ENCODE measurements around the gene CHD2.

CHD2 gene

GRCh38 chr15:92959219-92959618 lies 59.1 kb downstream of the CHD2 start:
- DNase-seq (ENCODE audit: low read depth, low spot score), result no peak

DNA sequence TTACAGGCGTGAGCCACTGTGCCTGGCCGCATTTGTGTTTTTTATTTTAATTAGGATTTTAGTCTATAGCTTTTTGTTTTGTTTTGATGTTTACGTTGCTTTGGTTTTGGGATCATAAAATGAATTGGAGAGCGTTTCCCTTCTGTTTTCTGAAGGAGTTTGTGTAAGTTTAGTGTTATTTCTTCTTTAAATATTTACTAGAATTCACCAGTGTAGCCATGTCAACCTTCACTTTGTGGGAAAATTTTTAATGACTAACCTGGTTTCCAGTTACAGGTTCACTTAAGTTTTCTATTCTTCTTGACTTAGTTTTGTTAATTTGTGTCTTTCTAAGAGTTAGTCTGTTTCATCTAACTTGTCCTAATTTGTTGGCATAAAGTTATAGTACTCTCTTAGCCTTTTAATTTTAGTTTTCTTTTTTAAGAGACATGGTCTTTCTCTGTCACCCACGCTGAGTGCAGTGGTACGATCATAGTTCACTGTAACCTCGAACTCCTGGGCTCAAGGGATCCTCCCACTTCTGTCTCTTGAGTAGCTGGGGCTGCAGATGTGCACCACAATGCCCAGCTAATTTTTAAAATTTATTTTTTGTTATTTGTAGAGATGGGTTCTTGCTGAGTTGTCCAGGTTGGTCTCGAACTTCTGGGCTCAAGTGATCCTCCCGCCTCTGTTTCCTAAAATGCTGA lies 61.0 kb downstream of the CHD2 start:
- DNase-seq (ENCODE audit: low read depth, low spot score), result no peak

- DNase-seq (ENCODE audit: low read depth, low spot score), result no peak
Measured at GRCh38 chr15:92962914-92963313, 62.8 kb downstream of the CHD2 start.

GRCh38 chr15:92963794-92964193 lies 63.7 kb downstream of the CHD2 start:
- DNase-seq (ENCODE audit: low read depth, low spot score), result no peak

GRCh38 chr15:92968926-92969651 lies 69.0 kb downstream of the CHD2 start:
- no peak for DNase-seq (ENCODE audit: low read depth, low spot score)

DNA sequence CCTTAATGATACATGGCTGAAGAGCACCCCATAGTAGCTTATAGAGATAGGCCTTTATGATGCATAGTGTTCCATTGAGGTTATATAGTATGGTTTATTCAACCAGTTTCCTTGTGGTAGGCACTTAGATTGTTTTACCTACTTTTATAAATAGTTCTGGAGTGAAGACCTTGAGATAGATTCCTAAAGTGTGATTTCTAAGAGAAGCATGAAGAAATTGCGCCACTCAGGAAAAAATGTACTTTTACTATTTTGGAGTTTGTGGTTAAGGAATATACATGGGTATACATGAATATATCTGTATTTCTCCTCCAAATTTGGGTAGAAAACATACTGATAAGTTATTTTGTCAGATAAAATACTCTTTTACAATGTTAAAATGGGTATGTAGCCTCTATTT lies 70.5 kb downstream of the CHD2 start:
- DNase-seq (ENCODE audit: low read depth, low spot score), result no peak

DNA sequence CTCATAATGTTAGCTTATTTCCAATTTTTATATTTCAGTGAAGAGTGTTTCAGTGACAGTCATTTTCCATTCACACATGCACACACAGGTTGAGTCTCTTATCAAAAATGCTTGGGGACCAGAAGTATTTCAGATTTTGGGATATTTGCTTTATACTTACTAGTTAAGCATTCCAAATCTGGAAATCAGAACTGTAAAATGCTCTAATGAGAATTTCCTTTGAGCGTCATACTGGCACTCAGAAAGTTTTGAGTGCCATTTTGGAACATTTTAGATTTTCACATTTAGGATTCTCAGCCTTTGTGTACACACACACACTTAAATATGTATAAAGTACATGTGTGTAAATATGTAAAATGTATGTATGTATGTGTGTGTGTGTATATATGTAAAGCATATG lies 71.0 kb downstream of the CHD2 start:
- DNase-seq (ENCODE audit: low read depth, low spot score), result no peak

DNA sequence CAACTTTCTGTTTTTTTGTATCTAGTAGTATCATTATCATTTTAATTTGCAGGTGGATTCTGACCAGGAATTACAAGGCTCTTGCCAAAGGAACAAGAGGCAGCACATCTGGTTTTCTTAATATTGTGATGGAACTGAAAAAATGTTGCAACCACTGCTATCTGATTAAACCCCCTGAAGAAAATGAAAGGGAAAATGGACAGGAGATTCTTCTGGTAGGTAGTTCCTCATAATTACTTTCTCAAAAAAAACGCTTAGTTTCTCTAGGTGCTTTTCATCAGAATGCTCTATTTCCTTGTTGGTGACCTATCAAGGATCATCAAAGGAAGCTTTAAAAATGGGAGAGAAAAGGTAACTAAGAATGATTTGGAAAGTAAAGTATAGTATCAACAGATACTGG lies 71.6 kb downstream of the CHD2 start:
- DNase-seq (ENCODE audit: low read depth, low spot score), result no peak

DNA sequence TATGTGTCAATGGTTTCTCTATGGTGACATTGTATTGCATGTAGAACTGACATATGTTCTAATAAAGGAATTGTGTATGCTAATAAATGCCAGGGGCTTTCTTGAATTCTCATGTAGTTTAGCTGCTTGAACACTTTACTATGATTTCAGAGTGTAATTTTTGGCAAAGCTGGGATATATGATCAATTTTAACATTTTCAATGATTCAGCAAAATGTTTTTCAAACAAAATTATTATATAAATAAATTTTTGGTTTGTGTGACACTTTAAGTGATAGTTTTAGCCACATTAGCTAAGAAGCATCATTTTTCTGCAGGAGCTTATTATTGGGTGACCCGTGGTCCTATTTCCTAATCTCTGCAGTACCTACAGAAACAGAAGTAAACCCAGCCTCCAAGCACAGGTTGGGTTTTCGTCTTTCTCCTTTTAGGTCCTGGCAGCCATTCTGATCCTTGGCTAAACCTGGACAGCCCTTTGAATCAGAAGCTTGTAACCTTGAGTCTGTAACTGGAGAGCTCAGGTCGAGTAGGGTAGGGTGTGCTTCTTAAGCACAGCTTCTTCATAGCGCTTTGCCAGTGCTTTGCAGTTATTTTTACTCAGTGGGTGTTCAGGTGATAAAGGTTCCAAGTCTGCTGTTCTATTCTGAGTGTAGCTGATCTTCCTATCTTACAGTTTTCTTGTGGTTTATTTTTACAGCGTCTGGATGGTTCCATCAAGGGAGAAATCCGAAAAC lies 74.2 kb downstream of the CHD2 start:
- no peak for DNase-seq (ENCODE audit: low read depth, low spot score)

GRCh38 chr15:92979011-92979701 lies 79.0 kb downstream of the CHD2 start:
- no peak for DNase-seq (ENCODE audit: low read depth, low spot score)

DNA sequence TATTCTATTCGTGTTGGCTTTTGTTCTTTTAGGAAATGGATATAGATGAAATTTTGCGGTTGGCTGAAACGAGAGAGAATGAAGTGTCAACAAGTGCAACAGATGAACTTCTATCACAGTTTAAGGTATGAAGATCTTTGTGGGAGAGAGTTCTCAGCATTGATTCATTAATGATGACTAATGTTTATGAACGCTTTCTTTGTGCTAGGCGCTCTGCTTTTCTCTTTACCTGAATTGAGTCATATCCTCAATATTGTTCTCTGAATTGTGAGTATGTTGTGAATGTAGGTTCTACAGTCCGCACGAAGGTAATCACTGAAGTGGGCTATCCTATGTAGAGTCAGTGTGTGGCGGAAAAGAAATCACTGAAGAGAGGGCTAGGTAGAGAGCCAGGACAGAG lies 81.2 kb downstream of the CHD2 start:
- DNase-seq (ENCODE audit: low read depth, low spot score), result no peak

DNA sequence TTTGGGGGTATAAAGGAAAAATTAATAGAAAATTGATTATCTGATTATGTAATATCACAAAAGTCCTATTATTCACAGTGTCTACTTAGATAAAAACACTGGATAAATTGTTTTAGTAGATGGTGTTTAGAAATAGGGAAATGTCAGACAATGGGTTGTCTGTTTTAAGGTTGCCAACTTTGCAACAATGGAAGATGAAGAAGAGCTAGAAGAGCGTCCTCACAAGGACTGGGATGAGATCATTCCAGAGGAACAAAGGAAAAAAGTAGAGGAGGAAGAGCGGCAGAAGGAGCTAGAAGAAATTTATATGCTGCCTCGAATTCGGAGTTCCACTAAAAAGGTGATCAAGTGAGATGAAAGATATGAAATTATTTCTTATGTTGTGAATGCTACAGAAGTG lies 84.0 kb downstream of the CHD2 start:
- DNase-seq (ENCODE audit: low read depth, low spot score), result no peak

DNA sequence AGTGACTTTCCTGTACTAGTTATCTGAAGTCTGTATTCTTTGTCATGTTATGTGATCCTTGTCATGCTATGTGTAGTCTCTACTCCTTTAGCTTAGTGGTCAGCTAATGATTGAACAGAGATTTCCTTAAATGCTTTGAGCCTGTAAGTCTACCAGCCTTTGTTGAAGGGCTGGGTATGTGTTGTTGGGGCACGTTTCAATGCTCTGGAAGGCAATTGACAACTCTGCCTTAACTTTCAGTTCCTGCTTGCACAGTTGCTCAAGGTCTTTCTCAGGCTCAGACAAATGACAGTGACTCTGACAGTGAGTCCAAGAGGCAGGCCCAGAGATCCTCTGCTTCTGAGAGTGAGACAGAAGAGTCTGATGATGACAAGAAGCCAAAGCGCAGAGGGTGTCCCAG lies 89.3 kb downstream of the CHD2 start:
- DNase-seq (ENCODE audit: low read depth, low spot score), result no peak

GRCh38 chr15:92990031-92990430 lies 89.9 kb downstream of the CHD2 start:
- no peak for DNase-seq (ENCODE audit: low read depth, low spot score)

DNA sequence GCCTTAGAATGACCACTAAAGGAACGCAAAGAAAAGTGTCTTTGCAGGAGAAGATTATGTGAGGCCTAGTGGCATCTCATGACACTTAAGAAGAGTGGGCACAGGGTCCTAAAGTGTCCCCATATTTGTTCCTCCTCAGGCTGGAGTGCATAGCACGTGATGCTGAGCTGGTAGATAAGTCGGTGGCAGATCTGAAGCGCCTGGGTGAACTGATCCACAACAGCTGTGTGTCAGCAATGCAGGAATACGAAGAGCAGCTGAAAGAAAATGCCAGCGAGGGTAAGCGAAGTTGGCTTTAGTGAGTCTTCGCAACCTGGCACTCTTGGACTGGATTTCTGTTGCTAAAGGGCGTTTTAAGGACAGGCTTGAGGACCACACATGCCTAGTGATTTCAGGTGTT lies 92.6 kb downstream of the CHD2 start:
- no peak for DNase-seq (ENCODE audit: low read depth, low spot score)

GRCh38 chr15:92997821-92998220 lies 97.7 kb downstream of the CHD2 start:
- DNase-seq (ENCODE audit: low read depth, low spot score), result no peak

- no peak for DNase-seq (ENCODE audit: low read depth, low spot score)
Measured at GRCh38 chr15:93001156-93001555, 101.0 kb downstream of the CHD2 start.

DNA sequence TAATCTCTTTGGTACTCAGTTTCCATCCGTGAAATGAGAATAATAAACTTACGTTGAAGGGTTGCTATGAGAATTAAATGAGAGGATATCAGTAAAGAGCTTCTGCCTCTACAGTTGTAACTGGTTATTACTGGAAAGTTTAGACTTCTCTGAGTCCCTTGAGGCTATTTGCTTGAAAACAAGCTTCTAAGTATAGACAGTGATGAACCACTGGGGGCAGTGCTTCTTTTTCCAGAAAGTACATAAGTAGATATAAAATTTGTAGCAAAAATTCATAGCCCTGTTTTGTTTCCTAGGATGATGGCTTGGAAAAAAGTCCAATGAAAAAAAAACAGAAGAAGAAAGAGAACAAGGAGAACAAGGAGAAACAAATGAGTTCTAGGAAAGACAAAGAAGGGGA lies 101.8 kb downstream of the CHD2 start:
- no peak for DNase-seq (ENCODE audit: low read depth, low spot score)

DNA sequence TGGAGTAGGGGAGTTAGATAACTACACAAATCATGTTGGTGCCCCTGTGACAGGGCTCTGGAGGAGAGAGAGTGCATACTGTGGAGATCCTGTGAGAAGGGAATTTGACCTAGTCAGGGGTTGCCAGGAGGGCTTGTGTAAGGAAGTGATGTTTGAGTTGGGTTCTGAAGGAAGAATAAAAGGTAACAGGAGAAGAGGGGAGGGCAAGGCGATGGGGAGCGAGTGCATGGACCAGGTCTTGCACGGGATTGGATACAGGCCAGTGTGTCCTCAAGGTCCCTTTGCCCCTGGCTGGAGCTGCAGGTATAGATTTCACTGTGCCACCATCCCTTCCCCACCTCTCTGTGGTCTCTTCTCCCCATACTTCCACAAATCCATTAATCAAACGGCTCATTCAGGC lies 105.0 kb downstream of the CHD2 start:
- DNase-seq (ENCODE audit: low read depth, low spot score), result no peak

GRCh38 chr15:93007994-93008393 lies 107.9 kb downstream of the CHD2 start:
- no peak for DNase-seq (ENCODE audit: low read depth, low spot score)

- no peak for DNase-seq (ENCODE audit: low read depth, low spot score)
Measured at GRCh38 chr15:93012786-93013185, 112.7 kb downstream of the CHD2 start.

- DNase-seq (ENCODE audit: low read depth, low spot score), result no peak
Measured at GRCh38 chr15:93017526-93017925, 117.4 kb downstream of the CHD2 start.
